Activated CD4-positive, alpha-beta T cell treated with anti-CD3 and anti-CD28 coated beads for 1 hour (primary cell): ENCODE data around the gene LAMC1.
"Not testable (repeated sequence)": the region's sequence is repeated elsewhere in the genome, so short reads cannot be mapped to it uniquely, and the experiment has no call there.

Experiments used
- DNase-seq: peaks from one replicate; pipeline ENCODE4 v3.0.0-alpha.2; 2020

LAMC1 gene

DNA sequence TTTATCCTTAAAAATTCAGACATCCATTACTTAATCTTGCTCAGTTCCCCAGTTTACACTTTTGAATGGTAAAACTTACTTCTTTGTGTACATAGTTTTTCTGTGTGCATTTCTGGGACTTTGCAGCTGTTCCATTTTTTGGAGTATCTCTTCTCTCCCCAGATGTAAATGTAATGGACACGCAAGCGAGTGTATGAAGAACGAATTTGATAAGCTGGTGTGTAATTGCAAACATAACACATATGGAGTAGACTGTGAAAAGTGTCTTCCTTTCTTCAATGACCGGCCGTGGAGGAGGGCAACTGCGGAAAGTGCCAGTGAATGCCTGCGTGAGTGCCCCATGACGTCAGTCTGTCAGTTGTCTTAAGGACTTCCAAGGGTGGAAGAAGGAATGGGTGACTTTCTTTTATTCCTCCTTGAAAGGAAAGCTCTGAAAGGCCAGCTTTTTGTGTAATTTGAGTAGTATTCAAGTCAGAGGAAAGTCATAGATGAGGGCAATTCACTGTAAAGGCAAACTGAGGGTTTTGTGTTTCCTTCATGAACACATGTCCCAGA is 87.2 kb downstream of the LAMC1 start:
- DNase-seq: no peak

DNA sequence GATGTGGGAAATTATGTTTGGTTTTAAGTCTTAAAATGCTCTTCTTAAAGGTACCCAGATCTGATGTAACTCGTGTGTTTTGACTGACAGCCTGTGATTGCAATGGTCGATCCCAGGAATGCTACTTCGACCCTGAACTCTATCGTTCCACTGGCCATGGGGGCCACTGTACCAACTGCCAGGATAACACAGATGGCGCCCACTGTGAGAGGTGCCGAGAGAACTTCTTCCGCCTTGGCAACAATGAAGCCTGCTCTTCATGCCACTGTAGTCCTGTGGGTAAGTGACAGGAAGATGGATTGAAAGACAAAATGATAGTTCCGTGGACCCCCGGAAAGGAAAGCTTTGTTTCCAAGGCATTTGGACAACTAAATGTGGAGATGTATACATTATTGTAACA is 91.2 kb downstream of the LAMC1 start:
- no peak for DNase-seq

DNA sequence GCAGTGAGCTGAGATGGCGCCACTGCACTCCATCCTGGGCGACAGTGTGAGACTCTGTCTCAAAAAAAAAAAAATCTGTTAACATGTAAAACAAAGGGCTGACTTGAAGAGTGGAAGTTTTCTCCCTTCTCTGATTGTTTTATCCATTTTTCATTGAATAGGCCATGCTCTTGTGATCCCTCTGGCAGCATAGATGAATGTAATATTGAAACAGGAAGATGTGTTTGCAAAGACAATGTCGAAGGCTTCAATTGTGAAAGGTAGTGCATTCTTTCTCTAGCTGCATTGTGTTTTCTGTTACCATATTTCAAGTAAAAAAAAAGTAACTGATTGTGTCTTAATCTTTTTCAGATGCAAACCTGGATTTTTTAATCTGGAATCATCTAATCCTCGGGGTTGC is 93.2 kb downstream of the LAMC1 start:
- no peak for DNase-seq

DNA sequence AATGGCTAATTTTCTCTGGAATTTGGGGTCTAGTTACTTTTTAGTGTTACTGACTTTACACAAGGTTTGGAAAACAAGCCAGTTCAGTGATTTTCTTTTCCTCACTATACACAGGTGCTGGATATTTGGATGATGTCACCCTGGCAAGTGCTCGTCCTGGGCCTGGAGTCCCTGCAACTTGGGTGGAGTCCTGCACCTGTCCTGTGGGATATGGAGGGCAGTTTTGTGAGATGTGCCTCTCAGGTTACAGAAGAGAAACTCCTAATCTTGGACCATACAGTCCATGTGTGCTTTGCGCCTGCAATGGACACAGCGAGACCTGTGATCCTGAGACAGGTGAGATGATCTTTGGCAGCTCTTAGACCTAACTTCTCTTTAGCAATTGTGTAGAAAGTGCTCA is 98.4 kb downstream of the LAMC1 start:
- DNase-seq: no peak

DNA sequence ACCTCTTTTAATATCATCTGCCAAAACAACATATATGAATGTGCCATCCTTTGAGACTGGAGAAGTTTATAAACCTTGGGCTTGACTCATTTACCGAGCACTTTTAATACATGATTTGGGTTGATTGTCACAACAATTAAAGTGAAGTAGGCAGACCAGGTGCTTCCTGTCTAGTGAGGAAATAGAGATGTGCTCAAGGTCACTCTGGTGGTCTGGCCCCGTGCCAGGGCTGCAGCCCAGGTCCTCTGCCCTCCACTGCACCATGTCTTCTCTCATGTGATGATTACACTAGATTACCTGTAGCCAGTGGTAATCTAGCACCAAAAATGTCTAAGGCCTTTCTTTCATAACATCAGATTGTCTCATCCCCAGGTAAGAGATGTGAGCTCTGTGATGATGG is 101.0 kb downstream of the LAMC1 start:
- DNase-seq: no peak

DNA sequence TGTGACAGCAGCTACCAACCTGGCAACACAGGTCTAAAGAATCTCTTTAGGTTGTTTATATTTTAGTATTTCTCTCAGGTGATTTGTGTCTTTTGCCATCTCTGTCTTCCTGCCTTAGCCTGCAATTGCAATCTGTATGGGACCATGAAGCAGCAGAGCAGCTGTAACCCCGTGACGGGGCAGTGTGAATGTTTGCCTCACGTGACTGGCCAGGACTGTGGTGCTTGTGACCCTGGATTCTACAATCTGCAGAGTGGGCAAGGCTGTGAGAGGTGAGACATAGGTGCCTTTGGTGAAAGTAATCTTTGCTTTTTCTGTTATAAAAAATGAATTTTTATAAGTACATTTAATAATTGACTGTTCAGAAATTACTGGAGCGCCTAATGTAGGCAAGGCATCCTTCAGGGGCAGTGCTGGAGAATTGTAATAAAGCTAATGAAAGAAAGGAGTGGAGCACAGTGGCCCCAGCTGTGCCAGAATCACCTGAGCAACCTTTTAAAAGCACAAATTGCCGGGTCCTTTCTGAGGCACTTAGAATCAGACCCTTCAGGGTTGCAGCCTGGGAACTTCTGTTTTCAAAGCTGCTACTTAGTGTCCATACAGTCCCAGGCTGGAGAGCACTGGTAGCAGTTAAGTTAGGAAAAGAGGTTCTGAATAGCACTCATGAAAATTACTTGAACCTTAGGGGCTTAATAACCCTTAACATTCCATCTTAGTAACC is 102.2 kb downstream of the LAMC1 start:
- DNase-seq: no peak

DNA sequence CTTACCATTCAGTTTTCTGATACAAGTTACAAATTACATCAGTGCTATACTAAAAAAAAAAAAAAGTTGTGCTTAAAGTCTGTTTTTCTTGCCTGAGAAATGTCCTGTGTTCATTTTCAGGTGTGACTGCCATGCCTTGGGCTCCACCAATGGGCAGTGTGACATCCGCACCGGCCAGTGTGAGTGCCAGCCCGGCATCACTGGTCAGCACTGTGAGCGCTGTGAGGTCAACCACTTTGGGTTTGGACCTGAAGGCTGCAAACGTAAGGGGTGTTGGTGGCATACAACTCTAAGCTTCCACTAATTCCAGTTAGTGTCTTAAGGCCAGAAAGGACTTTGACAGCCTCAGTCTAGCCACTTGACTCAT is 102.8 kb downstream of the LAMC1 start:
- no peak for DNase-seq

DNA sequence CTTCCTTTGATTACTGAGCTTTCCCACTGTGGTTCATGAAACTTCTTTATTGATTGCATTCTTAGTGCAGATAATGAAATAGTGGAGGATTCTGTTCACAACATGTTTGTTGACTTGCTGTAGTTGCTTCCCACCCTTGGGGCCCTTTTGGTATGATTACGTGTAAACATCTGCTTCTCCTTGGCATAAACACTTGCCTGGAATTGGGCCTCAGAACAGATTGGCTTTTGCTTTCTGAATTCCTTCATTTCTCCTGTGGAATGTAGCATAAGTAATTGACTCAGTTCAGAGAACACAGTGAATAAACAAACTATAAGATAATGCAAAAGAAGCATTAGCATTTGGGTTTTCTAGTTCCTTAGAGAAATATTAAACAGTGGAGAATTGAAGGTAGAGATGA is 103.3 kb downstream of the LAMC1 start:
- DNase-seq: no peak

DNA sequence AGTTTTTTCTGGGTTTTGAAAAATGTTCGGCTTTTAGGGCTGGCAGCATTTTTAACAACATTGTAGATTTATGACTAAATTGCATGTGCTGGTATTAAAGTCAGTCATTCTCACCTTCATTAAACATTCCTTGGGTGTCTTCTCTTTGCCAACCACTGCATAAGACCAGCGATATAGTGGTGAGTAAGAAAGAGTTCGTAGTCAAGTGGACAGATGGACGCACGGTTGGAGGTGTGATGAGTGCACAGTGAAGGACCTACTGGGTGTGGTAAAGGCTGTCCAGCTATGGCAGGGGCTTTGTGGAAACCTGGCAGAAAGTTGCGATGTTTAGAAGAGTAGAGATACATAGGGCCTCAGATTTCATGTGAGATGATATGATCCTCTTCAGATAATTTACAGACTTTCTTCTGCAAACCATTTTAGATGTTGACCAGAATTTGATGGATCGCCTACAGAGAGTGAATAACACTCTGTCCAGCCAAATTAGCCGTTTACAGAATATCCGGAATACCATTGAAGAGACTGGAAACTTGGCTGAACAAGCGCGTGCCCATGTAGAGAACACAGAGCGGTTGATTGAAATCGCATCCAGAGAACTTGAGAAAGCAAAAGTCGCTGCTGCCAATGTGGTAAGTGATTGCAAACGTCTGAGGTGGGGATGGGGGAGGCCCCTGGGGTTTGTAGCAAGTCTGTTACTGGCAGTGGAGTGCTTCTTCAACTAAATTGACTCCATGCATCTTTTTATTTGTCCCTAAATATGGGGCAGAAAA is 106.9 kb downstream of the LAMC1 start:
- DNase-seq: no peak

DNA sequence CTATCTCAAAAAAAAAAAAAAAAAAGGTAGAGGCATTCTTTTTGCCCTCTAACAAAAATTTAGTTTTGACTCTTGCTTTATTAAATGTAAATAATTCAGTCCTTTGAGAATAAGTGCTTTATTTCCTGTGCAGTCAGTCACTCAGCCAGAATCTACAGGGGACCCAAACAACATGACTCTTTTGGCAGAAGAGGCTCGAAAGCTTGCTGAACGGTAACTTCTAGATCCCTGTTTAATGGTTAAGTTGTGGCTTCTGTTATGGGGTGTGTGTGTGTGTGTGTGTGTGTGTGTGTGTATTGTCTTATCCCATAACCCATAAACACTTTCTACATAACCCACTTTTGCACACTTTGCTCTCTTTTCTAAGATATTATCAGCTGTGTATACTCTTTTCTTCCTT is 107.9 kb downstream of the LAMC1 start:
- no peak for DNase-seq

DNA sequence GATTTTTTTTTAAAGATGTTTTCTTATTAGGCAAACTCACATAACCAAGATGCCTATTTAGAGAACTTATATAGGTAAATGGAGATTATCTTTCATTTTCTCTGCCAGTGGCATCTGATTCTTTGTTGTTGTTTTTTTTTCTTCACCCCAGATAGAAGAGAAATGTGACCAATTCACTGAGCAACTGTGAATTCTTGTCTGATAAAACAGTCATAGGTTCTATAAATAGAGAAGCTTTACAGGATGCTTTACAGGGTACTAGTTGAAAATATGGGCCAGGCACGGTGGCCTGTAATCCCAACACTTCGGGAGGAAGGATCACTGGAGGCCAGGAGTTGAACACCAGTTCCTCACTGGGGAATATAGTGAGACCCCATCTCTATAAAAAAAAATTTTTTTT is 112.1 kb downstream of the LAMC1 start:
- no peak for DNase-seq

DNA sequence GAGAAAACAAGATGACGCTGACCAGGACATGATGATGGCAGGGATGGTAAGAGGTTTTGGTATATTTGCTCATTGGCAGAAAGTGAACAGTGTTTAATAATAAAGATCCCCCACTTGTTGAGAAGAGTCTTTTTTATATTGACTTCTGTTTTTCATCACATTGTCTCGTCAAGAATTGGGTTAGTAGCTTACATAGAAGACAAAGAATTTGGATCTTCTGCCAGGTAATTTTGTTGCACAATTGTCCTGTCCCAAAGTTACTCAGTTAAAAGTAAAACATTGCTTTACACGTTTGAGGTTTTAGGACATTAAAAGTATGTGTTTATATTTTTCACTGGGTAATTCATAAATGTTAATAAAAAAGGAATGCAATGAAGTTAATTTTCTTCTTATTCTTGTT is 114.6 kb downstream of the LAMC1 start:
- no peak for DNase-seq

DNA sequence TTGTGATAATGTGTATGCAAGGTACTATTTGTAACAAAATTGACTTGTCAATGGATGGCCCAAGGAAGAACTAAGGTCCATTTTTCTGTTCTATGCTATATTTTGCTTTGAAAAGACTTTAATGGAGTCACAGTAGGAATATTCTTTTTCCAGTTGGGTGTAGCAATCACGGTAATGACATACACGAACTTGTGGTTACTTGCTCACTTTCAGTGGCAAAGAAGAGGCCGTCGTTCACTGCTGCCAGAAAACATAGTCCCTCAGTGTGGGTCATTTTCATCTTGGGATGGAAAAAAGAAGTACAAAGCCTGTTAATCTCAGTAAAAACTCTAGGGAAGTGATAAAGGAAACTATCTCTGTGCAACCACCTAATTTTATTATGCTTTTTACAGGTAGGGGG is 115.1 kb downstream of the LAMC1 start:
- DNase-seq: no peak

DNA sequence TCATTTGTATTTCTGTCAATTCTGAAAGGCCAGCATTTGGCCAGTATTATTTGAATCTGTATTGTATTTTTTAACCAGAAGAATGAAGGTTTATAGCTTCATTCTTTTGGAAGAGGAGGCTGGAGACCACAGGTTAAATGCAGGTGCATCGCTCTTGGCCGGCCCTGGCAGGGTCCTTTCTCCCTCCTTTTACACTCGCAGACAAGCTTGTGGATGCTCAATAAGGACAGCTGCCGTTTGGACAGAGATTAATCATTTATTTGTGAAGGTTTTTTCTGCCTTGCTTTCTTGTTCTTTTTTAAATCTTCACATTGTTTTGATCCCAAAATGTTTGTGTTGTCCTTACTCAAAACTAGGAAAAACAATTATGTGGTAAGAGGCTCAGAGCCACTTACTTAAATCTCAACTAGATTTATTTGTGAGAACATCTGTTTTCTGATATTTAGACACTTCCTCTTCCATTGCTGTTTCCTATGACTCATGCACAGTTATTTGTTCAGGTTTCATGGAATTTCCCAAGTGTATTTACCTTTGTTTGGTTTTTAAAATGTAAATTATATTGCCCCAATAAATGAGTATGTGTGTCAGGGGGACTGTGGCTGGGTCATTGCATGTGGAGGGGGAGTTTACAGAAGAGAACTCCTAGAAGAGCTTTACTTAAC is 116.2 kb downstream of the LAMC1 start:
- no peak for DNase-seq

DNA sequence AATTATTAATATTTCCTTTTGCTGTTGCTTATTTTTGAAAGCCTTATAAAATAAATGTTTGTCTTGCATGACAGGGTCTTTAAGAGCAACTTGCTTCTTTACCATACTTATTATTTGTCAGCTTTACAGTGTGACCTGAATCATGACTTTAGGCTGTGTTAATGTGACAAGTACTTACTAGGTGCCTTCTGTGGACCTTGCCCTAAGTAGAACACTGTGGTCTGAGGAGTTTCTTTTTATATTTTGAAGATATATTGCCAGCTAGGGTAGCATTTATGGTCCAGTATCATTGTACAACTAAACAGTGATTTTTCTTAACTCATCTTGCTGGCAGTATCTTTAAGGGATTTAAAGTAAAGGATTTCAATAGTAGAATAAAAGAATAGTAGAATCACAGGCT is 117.4 kb downstream of the LAMC1 start:
- DNase-seq: no peak

DNA sequence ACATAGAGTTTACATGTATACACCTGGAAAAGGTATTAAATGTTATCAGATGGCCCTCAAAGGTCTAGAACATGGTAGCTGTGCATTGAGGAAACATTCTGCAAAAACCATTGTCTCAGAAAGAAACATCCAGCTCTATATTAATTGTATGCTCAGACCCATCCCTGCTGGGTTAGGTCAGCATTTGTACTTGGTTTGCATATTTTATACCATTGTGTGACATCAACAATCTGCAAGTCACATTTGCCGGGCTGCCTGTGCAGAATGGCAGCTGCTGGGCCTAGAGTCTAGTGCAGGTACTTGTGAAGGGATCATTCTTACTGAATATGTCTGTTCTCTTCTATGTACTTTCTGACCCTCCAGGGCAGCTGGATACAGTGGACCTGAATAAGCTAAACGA is 119.0 kb downstream of the LAMC1 start:
- DNase-seq: no peak

DNA sequence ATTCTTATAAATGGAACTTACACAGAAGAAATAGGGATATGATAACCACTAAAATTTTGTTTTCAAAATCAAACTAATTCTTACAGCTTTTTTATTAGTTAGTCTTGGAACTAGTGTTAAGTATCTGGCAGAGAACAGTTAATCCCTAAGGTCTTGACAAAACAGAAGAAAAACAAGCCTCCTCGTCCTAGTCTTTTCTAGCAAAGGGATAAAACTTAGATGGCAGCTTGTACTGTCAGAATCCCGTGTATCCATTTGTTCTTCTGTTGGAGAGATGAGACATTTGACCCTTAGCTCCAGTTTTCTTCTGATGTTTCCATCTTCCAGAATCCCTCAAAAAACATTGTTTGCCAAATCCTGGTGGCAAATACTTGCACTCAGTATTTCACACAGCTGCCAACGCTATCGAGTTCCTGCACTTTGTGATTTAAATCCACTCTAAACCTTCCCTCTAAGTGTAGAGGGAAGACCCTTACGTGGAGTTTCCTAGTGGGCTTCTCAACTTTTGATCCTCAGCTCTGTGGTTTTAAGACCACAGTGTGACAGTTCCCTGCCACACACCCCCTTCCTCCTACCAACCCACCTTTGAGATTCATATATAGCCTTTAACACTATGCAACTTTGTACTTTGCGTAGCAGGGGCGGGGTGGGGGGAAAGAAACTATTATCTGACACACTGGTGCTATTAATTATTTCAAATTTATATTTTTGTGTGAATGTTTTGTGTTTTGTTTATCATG is 120.5 kb downstream of the LAMC1 start:
- no peak for DNase-seq

DNA sequence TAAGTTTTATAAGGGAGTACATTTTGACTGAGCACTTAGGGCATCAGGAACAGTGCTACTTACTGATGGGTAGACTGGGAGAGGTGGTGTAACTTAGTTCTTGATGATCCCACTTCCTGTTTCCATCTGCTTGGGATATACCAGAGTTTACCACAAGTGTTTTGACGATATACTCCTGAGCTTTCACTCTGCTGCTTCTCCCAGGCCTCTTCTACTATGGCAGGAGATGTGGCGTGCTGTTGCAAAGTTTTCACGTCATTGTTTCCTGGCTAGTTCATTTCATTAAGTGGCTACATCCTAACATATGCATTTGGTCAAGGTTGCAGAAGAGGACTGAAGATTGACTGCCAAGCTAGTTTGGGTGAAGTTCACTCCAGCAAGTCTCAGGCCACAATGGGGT is 121.5 kb downstream of the LAMC1 start:
- DNase-seq: no peak

DNA sequence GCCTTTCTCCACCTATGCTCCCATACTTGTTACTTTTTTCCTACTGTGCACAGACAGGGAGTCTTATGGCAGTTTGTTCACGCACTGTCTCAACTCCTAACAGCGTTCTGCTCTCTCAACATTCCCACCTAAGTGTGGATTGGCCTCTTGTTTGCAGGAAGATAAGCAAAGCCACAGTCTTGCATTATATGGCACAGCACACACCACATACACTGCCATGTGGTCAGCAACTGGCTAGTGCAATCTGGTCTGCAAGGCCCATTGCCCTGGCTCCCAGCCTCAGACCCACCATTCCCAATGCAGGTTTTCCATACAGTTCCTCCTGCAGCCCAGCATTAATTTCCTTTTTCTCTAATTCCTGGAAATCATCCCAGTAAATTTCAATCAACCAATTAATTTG is 124.5 kb downstream of the LAMC1 start:
- DNase-seq: no peak

DNA sequence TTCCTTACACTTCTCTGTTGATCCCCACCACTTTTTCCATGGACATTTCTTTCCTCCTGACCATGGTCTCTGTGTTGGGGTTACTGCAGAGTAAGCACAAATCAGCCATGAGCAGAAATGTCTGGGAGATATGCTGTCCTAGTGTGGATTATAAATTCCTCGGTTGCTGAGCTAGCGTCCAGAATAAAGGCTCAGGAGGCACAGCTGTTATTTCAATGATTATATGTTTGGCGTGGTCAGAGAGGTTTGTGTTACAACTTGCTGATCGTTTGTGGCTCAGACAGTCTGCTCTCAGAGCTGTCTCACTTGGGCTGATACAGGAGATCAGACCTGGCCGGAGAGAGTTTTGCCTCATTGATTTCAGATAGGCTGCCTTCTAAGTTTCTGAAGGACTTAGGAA is 125.4 kb downstream of the LAMC1 start:
- no peak for DNase-seq

DNA sequence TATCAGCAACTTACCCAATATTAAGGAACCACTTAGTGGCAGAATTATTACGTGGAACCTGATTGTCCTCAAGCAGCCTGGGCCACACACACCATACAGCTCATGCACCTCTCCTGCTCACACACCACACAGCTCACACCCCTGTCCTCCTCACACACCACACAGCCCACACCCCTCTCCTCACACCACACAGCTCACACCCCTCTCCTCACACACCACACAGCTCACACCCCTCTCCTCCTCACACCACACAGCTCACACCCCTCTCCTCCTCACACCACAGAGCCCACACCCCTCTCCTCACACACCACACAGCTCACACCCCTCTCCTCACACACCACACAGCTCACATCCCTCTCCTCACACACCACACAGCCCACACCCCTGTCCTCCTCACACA is 126.1 kb downstream of the LAMC1 start:
- no peak for DNase-seq

DNA sequence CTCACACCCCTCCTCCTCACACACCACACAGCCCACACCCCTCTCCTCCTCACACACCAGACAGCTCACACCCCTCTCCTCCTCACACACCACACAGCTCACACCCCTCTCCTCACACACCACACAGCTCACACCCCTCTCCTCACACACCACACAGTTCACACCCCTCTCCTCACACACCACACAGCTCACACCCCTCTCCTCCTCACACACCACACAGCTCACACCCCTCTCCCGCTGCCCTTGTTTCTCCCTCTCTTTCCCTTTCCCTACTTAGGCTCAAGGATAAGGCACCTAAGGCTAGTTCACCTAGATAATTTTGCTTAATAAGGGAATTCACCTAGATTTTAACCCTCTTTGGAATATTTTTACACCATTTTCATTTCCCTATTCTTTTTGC is 126.8 kb downstream of the LAMC1 start:
- DNase-seq: not testable (repeated sequence)

DNA sequence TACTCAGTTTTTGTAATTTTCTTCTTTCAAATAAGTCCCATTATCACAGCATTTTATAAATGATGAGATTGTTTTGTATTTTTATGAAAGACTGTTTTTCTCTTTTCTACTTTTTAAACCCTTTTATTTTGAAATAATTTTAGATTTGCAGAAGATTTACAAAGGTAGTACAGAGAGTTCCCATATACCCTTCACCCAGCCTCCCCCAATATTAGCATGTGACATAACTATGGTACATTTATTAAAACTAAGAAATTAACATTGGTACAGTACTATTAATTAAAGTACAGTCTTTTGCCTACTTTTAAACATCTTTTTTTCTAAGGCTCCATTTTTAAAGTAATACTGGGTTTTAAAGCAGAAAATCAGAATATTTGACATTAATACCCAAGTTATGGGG is 127.2 kb downstream of the LAMC1 start:
- DNase-seq: no peak
